HuH-7 (cell line): ENCODE data around the gene DCAF7.

ENCODE experiments used
- DNase-seq: peaks from one replicate; pipeline ENCODE4 v3.0.0; 2011; ENCODE audit warnings: low spot score

Gene DCAF7

GRCh38 chr17:63544467-63545301 is 5.6 kb upstream of the DCAF7 start:
- DNase-seq: no peak

- DNase-seq: peak; percentile 2
Measured at GRCh38 chr17:63546308-63547082, 3.8 kb upstream of the DCAF7 start.

- DNase-seq: peak; percentile 2
Measured at GRCh38 chr17:63547083-63547523, 3.2 kb upstream of the DCAF7 start.

- no peak for DNase-seq
Measured at GRCh38 chr17:63549289-63549945, 860 bp upstream of the DCAF7 start.

GRCh38 chr17:63550817-63551639 is 751 bp downstream of the DCAF7 start:
- no peak for DNase-seq

GRCh38 chr17:63552211-63552610 is 1.9 kb downstream of the DCAF7 start:
- no peak for DNase-seq

- DNase-seq: no peak
Measured at GRCh38 chr17:63555500-63556156, 5.4 kb downstream of the DCAF7 start.

- no peak for DNase-seq
Measured at GRCh38 chr17:63557416-63557815, 7.1 kb downstream of the DCAF7 start.

- no peak for DNase-seq
Measured at GRCh38 chr17:63558441-63558840, 8.2 kb downstream of the DCAF7 start.

GRCh38 chr17:63561819-63562218 is 11.5 kb downstream of the DCAF7 start:
- DNase-seq: no peak

- DNase-seq: no peak
Measured at GRCh38 chr17:63563339-63563738, 13.1 kb downstream of the DCAF7 start.

- no peak for DNase-seq
Measured at GRCh38 chr17:63564562-63564961, 14.3 kb downstream of the DCAF7 start.

GRCh38 chr17:63567229-63567628 is 17.0 kb downstream of the DCAF7 start:
- no peak for DNase-seq

- no peak for DNase-seq
Measured at GRCh38 chr17:63568563-63568962, 18.3 kb downstream of the DCAF7 start.

GRCh38 chr17:63571632-63572310 is 21.5 kb downstream of the DCAF7 start:
- DNase-seq: no peak

GRCh38 chr17:63573634-63574033 is 23.4 kb downstream of the DCAF7 start:
- DNase-seq: peak; percentile 22

- no peak for DNase-seq
Measured at GRCh38 chr17:63578027-63578768, 27.9 kb downstream of the DCAF7 start.

GRCh38 chr17:63578769-63579111 is 28.5 kb downstream of the DCAF7 start:
- DNase-seq: no peak

- no peak for DNase-seq
Measured at GRCh38 chr17:63579633-63580032, 29.4 kb downstream of the DCAF7 start.

GRCh38 chr17:63587770-63588169 is 37.5 kb downstream of the DCAF7 start:
- DNase-seq: no peak
